Left ventricle myocardium superior (tissue), 1 donor: ENCODE measurements around the gene NT5M. TPM values are rescaled to one million over a fixed set of nuclear protein-coding genes. Genes with fewer than 3 reads are reported as not detected.

Experiments
- ATAC-seq: fragments of 200-7000 bp; cut with Tn5 transposase; one replicate; pipeline ENCODE4 v1.9.1; 2020; ENCODE audit warnings: mild to moderate bottlenecking, moderate library complexity
- DNase-seq: peaks from one replicate; pipeline ENCODE4 v3.0.0-alpha.2; 2020
- intact Hi-C: fragments of 100-400 bp; cut with micrococcal nuclease; formaldehyde crosslinking; loops from one replicate; pipeline ENCODE4 v1.11.0; 2022
- total RNA-seq: library from RNA; stranded (reverse); fragmentation: NEBNext Ultra II Directional; extraction: Animal tissue kit (Norgen Biotek cat#: 25700); gene quantifications from one replicate; pipeline ENCODE4 v1.2.1, GENCODE V29; 2021
- donor health status: DM: no; HTN: yes; CAD: no; lungs with severe emphysema.

Gene NT5M
- total RNA-seq, 1 donor from 2014 or later, result 8.6 TPM

DNA sequence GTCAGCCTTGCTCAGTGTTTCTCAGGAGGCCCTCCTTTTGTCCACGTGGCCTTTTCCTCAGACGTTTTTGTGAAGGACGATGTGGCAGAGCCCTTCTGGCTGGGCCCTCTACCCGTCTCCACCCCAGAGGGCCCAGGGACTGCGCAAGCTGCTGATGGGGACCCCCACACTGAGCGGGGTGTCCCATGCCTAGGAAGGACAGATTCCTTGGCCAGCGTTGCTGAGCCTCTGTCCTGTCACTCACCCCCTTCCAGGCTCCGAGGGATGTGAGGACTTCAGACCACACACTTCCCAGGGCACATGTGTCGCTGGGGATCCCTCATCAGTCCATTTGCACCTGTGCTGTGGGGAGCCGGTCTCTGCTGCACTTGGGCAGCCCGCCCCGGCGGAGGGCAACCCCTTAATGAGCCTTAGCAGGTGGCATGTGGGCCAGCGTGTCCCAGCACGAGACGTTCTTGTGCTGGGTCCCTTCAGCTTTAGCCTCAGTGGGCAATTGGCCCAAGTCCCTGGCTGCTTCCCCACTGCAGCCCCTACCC is 48.3 kb downstream of the NT5M start:
- ATAC-seq, result no peak
- intact Hi-C loops, result no loop called here
- no peak for DNase-seq

DNA sequence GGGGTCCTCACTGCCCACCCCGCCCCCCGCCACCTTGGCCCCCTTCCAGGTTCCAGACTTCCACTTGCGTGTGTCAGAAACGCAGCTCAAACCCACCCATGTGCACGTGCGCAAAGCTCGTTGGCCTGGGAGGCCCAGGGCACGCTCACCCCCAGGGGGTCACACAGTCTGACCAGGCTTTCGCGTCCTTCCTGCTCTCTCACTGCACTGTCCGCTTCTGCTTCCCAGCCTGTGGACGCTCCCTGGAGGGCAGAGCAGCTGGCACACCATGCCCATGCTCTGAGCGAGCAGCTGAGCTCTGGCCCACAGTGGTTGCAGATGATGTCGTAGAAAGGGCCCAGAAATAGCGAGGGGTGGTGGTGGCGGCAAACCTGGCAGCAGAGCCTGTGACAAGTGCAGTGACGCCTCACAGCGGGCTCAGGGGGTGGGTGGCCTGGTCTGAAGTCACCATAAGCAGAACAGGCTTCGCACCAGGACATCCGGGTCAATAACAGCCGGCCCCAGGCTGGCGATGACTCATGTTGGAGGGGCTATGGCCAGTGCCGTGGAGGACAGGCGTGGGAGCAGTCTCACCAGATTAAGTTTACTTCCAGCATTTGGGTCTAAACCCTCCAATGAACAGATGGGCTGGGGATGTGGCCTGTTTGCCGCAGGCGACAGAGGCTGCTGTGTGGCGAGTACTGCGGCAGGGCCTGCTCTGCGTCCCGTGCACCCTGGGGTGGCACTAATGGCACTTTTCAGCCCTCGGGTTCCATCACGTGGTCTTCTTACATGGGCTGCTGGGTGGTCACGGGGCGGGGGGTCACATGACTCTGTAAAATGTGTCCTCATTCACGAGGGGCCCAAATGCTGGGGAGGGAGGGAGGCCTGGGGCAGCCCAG is 49.0 kb downstream of the NT5M start:
- ATAC-seq (peak; percentile 59), DNase-seq (peak; percentile 67)
- intact Hi-C loops, result no loop called here

DNA sequence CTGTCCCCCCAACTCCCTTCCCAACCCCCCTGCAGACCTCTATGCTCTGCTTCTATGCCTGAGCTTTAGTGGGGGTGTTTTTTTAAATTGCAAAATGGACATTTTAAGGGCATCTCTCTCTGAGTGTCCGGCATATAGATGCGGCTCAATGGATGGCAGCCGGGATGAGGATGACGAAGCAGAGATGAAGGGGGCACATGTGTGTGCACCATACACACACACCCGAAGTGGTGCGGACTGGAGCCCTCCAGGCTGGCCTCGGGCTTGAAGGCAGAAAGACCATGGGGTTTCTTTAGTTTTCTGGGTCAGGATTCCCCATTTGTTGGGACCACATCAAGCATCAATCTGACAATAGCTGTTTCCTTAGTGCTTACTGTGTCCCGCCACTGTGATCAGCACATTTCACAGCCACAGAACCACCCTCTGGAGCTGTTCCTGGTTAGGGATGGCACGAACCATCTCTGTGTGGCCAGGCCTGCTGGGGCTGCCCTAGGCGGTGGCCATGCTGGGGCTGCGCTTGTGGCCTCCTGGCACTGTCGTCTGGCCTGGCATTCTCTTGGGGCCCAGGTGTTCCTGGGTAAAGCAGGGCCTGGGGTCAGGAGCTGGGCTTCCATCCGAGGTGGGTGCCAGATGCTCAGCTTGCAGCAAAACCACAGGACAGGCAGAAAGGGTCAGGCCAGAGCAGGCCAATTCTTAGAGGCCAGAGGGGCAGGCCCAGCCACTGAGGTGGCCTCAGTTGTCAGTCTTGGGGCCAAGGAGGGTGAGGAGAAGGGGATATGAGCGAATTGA is 49.9 kb downstream of the NT5M start:
- DNase-seq (no peak), ATAC-seq (no peak)
- intact Hi-C loops, result no loop called here

DNA sequence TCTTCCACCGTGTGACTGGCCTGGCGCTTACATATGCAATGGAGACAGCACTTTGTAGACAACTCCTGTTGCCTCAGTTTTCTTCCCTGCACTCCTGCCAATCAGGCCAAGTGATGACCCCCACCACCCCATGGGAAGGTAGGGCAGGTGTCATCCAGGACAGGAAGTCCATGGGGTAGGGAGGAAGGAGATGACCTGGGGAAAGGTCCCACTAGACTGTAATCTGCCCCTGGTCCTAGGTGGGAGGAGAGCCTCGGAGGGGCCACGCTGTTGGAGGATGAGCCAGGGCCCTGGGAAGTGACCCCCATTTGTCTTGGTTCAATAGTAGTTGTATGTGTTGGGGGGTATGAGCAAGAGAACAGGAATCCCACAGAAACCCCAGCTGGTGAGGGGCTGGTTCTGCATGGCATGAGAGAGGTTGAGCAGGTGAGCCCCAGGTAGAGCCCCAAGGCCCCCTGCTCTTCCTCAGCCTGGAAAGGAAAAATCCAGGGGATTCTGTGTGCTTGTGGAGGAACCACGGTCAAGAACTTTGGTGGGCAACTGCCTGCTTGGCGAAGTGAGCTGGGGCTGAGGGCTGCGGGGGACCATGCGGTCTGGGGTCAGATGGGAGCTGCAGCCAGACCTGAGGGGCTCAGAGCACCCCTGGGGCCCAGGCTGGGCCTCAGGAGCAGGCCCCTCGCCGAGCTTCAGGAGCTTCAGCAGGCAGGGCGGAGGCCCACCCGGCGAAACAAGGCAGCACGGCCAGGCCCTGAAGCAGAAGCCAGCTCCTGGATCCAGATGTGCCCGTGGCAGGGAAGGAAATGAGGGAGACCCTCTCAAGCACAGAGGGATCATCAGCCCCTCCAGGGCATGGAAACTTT is 50.7 kb downstream of the NT5M start:
- ATAC-seq, result no peak
- intact Hi-C loops, result no loop called here
- no peak for DNase-seq

DNA sequence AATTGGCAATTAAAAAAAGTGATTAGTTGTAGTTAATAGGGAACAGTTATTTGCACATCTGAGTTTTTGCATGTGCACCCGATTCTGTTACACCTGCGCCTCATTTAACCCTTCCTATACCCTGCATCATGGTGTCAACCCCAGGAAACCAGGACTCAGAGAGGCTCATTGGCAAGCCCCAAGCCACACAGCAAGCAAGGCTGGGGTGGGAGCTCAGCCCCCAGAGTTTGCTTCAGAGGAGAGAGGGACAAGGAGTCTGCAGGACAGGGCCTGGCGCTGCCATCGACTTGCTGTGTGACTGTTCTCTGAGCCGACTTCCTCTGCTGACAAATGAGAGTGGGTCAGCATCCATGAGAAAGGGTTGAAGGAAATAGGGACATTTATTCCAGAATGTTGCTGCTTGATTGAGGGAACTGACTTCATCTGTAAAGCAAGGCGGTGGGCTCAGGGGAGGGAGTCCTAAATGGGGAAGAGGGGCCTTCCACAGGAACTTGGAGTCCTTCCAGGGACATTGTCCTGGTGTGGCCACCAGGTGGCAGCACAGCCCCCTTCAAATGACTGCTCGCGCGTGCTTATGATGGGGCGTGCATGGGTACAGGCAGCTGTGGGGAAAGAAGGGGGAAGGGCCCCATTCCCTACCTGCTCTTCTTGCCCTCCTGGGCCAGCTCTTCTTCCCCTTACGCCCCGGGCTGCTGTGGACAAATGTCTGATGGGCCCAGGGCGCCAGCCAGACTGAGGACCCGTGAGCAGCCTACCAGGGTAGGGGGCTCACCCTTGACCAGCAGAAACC is 51.6 kb downstream of the NT5M start:
- DNase-seq, result peak; percentile 81
- peak; percentile 70 for ATAC-seq
- intact Hi-C loops, result loop anchor here (5.0 kb wide), 1 partner anchor 288 kb away; no protein-coding TSS in a partner anchor

DNA sequence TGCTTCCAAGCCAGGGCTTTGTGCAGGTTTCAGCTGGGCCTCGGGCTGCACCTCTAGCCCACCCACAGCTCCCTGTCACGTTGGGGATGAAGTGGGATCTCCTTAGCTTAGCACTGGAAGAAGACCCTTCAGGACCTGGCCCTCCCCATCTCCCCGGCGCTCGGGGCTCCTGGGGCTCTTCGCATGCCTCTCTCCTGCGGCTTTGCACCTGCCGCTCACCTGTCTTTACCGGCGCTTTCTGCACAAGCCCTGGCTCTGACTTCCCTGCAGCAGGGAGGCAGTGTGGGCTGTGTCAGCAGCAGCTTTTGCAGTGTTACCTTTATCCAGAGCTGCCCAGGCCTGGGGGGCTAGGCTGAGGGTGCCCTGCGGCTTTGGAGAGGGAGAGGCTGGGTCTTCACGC is 52.3 kb downstream of the NT5M start:
- intact Hi-C loops, result loop anchor here (5.0 kb wide), 1 partner anchor 287 kb away; no protein-coding TSS in a partner anchor
- DNase-seq, result peak; percentile 32
- no peak for ATAC-seq

DNA sequence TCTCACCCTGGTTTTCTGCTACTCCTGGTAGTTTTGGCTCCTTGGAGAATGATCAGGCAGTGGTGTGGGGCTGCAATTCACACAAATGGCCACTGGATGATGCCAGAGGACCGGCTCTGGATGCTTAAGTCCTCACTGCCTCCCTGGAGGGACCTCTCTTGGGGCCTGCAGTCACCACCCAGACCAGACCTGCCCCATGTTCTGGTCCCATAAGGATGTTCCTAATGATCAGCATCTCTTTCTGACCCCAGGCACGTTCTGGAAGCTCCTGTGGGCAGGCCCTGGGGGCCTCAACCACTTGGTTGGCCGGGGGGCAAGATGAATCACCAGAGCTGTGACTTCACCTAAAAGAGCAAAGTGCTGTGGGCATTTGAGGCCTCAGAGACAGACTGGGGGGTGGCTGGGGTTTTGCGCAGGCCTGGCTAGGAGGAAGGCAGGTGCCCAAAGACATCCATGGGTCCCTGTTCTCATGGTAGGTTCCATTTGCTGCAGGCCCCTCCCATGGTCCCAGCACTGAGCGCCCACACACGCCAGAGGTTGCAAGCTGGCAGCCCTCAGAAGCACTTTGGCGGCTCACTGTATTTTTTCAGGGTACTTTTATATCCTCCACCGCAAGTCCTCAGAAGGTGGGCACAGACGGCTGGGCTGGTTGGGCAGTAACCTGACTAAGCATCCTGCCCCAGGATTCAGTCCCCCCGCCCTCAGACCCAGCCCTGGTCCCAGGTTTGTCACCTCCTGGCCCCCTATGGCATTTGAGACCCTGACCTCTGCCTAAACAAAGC is 53.2 kb downstream of the NT5M start:
- peak; percentile 80 for DNase-seq
- intact Hi-C loops, result loop anchor here (5.0 kb wide), 1 partner anchor 286 kb away; no protein-coding TSS in a partner anchor

DNA sequence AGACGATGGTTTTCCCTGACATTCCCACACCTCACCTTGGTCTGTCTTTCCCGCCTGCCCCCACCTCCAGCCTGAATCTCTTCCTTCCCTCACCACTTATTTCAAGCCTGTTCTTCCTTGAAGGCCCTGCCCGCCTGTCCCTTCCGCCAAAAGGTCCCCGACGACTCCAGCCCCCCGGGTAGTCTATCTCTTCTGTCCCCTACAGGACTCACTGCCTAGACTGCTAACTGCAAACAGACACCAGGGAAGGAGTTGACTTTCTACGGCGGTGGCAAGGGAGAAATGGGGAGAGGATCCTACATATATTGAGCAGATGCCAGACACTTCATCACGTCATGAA is 53.7 kb downstream of the NT5M start:
- ATAC-seq (no peak), DNase-seq (no peak)
- intact Hi-C loops, result loop anchor here (5.0 kb wide), 1 partner anchor 285 kb away; no protein-coding TSS in a partner anchor

More for the DNA sequence above, 53.2 kb downstream of the NT5M start:
- peak; percentile 87 for ATAC-seq

DNA sequence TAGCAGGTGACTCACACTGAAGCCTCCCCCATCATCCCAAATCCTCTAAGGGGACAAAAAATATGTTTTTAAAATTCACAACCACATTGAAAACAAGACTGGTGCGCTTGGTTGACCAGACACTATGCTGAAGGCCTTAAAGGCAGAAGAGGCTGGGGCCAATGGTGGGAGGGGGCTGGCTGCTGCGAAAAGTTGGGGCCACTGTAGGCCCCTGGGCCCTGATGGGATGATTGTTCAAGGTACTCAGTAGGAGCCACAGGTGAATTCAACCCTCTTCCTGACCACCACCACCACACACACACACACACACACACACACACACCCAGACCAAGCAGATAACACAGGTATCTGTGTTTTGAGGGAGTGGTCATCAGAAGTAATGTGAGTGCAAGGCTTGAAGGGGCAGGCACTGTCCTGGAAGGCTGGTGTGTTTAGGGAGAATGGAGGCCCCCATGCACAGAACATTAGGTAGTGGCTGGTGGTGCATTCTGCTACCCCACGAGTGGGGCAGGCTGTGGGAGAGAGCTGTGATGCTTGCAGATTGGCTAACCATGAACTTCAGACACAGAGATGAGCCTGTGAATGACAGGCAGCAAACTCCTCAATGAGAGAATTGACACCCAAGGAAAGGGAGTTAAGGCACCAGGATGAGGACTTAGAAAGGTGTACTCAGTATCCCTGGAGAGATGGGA is 55.0 kb downstream of the NT5M start:
- intact Hi-C loops, result loop anchor here (5.0 kb wide), 1 partner anchor 284 kb away; no protein-coding TSS in a partner anchor
- ATAC-seq (no peak), DNase-seq (no peak)

DNA sequence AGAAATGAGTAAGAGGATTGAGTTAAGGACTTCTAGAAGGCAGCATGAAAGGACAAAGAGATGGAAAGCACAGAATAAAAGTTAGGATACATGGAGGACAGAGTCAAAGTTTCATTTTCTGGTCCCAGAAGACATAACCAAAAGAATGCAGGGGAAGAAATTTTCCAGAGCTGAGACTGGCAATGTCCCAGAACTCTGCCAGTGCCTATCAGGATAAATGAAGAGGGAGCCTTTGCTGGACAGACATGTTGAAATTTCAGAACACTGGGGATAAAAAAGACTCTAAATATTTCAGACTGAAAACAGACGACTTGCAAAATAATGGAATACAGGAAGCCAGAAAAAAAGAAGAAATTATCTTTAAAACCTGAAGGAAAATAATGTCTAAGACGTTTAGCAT is 55.7 kb downstream of the NT5M start:
- DNase-seq, result no peak
- no peak for ATAC-seq
- intact Hi-C loops, result loop anchor here (5.0 kb wide), 1 partner anchor 283 kb away; no protein-coding TSS in a partner anchor

DNA sequence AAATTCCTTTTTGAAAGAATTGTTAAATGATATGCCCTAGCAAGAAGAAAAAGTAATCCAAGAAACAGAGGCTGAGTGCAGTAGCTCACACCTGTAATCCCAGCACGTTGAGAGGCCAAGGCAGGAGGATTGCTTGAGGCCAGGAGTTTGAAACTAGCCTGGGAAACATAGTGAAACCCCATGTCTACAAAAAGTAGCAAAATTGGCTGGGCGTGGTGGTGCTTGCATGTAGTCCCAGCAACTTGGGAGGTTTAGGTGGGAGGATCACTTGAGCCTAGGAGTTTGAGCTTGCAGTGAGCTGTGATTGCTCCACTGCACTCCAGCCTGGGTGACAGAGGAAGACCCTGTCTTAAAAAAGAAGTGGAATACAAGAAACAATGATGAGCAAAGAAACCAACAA is 56.1 kb downstream of the NT5M start:
- no peak for DNase-seq
- no peak for ATAC-seq
- intact Hi-C loops, result loop anchor here (5.0 kb wide), 1 partner anchor 283 kb away; no protein-coding TSS in a partner anchor

DNA sequence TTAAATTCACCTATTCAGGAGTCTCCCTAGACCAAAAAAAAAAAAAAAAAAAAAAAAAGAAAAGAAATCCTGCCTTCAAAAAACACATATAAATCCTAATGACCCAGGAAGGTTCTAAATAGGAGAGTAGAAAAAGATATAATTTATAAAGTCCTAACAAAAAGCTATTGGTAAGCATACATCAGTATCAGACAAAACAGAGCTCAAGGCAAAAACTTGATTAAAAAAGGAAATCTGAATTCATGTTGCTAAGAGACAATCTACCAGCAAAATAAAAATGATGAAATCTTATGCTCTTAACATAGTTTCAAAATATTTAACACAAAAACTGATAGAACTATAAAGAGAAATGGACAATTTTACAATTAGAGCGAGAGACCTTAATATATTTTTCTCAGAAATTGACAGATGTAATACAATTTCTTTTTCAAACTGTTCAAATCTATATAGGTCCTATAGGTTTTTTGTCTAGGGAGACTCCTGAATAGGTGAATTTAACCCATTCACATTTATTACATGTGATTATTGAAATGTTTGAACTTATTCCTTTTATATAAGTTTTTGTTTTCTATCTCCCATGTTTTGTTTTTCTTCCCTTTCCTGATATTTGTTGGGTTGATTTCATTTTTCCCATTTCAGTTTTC is 57.0 kb downstream of the NT5M start:
- ATAC-seq, result no peak
- DNase-seq, result no peak

DNA sequence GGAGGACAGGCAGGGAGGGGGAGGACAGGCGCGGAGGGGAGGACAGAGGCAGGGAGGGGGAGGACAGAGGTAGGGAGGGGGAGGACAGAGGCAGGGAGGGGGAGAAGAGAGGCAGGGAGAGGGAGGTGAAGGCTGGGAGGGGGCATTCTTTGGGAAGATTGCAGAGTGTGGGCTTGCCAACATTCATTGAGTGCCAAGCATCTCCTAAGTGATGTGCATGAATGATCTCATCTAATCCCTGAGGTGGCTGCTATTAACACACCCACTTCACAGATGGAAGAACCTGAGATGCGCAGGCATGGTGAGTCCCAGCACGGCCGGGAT is 58.3 kb downstream of the NT5M start:
- intact Hi-C loops, result no loop called here
- ATAC-seq (no peak), DNase-seq (no peak)

More for the DNA sequence above, 57.0 kb downstream of the NT5M start:
- intact Hi-C loops, result no loop called here

DNA sequence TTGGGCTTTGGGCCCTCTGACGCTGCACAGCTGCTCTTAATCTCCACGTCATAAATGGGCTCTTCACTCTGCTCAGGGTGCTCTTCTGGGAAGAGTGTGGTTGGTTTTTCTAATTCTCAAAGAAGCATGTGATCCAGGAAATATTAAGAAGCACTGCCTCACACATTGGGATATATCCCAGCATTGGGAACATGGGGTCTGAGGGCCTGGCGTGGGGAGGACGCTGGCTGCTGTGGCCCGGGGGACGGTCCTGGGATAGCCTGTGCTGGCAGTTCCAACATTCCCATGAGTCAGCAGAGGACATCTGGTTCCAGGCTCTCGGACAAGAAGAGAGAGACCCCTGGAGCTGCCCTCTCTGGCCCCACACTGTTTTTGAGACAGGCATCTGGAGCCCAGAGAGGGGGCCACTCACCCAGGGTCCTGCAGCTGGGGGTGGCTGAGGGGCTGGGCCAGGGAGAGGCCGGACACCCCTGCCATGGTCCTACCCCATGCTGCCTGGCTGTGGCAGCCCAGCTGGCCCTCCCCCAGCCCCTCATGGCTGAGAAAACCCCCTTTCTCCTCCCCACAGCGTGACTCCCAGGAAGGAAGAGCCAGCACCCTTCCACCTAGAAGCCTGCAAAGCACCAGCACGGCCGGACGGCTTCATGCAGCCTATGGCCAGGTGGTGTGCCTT is 58.8 kb downstream of the NT5M start:
- intact Hi-C loops, result no loop called here
- ATAC-seq (peak; percentile 84), DNase-seq (peak; percentile 67)

DNA sequence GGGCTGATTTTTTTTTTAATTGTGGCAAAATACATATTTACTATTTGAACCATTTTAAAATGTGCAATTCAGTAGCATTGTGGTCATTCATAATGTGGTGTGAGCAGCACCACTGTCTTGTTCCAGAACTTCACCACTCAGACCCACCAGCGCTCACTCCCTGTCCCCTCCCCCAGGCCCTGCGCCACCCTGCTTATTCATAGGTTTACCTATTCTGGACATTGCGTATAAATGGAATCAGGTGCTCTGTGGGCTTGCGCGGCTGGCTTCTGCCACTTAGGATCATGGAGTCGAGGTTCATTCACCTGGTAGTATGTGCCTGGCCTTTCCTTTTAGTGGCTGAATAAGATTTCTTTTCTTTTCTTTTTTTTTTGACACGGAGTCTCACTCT is 59.4 kb downstream of the NT5M start:
- peak; percentile 30 for DNase-seq
- no peak for ATAC-seq
- intact Hi-C loops, result no loop called here
